Activated CD4-positive, alpha-beta T cell treated with anti-CD3 and anti-CD28 coated beads for 1 hour (primary cell): ENCODE data around the gene FLNC.

Experiments used
- DNase-seq: peaks from one replicate; pipeline ENCODE4 v3.0.0-alpha.2; 2020

The FLNC gene

GRCh38 chr7:128902761-128903585 is 72.8 kb downstream of the FLNC start:
- DNase-seq = no peak

DNA sequence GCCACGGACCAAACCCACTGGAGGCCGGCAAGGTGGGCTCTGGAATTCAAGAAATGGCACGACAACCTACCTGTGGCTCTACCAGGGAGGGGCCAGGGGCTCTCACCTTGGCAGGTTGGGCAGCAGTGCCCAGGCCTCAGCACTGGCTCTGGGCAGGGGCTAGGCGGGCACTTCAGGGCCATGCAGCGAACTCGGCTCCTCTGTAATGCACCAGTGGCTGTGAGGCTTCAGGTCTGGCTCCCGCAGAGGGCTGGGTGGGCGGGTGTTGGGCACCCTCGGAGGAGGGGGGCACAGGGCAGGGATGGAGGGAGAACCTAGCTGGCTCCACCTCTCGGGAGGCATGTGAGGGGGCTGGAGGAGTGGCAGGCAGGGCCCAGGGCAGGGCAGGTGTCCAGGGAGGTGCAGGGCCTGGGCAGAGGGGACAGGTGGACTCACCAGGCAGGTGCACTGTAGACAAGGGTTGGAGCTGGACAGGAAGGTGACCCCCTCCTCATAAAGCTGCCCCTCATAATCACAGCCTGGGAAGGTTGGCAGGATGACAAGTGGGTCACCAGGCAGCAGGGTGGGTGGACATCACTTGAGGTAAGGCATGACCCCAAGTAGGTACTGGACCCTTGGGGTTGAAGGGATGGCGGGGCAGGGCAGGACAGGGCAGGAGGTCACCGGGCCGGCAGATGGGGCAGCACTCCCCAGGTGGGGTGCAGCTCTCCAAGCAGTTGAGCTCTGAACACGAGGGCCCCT is 73.6 kb downstream of the FLNC start:
- no peak for DNase-seq

DNA sequence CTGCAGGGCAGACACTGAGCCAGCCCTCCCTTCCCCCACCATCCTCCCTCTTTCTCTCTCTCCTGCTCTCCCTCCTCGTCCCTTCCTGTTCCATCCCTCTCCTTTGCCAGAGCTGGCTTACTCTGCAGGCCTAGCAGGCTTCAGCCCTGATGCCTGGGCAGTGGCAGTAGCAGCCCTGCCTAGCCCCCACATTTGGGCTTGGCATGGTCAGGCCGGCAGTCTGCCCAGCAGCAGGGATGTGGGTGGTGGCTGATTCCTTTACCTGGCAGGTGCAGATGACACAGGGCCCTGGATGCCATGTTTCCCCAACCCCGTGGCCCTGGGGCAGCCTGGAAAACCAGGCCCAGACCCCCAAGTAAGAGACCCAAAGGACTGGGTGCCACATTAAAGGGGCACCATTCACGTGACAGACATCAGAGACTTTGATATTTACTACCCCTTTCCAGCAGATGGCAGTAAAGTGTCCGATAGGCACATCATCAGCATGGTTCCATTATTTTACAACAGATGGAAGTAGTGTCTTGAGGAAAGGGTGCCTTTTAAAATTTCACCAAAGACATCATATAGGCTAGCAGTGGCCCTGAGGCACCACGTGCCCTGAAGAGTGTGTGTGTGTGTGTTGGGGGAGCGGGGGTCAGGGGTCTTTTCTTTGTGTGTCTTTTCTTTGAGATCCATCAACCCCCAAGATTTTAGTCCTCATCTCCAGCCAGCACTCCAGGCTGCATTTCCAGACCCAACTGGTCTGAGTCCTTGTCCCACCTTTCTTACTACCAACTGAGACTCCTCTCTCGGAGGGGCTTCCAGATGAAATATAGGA is 74.4 kb downstream of the FLNC start:
- no peak for DNase-seq

DNA sequence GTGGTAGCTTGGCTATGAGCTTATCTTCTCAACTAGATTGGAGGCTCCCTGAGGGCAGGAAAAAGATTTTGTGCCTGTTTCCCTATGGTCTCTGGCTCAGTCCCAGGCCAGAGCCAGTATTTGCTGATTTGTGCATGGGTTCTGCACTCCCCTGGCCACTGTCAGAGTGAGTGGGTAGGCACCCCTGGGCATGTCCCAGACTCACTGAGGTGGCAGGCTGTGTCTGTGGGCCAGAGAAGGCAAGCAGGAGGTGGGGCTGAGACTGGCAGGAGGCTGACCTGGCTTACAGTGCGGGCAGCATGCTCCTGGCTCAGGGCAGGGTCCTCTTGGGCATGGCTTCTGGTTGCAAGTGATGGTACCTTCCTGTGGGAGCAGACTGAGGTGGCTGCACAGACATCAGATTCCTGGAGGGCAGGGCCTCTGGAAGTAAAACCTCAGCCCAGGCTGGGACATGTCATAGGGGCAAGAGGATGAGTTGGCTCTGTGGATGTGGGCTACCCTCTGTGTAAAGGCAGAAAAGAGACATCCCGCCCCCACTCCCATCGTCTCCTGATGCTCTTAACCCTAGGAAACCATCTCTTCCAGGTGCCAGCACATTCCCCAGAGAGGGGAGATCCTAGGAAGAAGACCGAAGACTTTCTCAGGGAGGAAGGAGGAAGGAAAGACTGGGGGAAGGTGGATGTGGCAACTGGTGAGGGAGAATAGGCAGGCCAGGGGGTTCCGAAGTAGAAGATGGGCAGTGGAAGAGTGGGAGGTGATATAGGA is 76.0 kb downstream of the FLNC start:
- no peak for DNase-seq

GRCh38 chr7:128906766-128907559 is 76.8 kb downstream of the FLNC start:
- no peak for DNase-seq
